Suprapubic skin (tissue), 4 donors: Measurements from ENCODE around the gene OSER1.

Experiments used
- CTCF ChIP-seq, 2 donors: fragments of 200-600 bp in 1 of 2; fragments of 450-650 bp in 1 of 2; sonication (generic) in 1 of 2; IDR thresholded peaks; one replicate each; pipeline ENCODE4 v1.5.1; 2016 to 2019; ENCODE audit warnings: antibody characterized with exemption in 2 of 2, mild to moderate bottlenecking in 1 of 2, moderate library complexity in 1 of 2
- EP300 ChIP-seq: sonication (generic); formaldehyde crosslinking; IDR thresholded peaks from one replicate; pipeline ENCODE4 v1.6.1; 2017; ENCODE audit warnings: antibody characterized with exemption
- POLR2A ChIP-seq, 2 donors: fragments of 450-650 bp; IDR thresholded peaks; one replicate each; pipeline ENCODE4 v1.6.1; 2017; ENCODE audit warnings: antibody characterized with exemption in 2 of 2, mild to moderate bottlenecking in 2 of 2, moderate library complexity in 2 of 2
- POLR2AphosphoS5 ChIP-seq, 3 donors: sonication (generic); formaldehyde crosslinking; IDR thresholded peaks; one replicate each; pipeline ENCODE4 v1.6.1; 2017; ENCODE audit warnings: antibody characterized with exemption in 3 of 3

GRCh38 chr20:44170816-44171410 is 39.7 kb downstream of the OSER1 start:
- no peak for TF ChIP-seq CTCF (IDR thresholded peaks at IDR 0.05)
- TF ChIP-seq POLR2AphosphoS5 (IDR thresholded peaks at IDR 0.05) = no peak
- TF ChIP-seq POLR2A (IDR thresholded peaks at IDR 0.05) = no peak
- no peak for TF ChIP-seq EP300
